DMS53 (cell line): Measurements from ENCODE around the gene OTOF.

ENCODE experiments used
- DNase-seq: peaks from one replicate; lab custom pipeline; 2025; lab: John Stamatoyannopoulos, UW

The OTOF gene

DNA sequence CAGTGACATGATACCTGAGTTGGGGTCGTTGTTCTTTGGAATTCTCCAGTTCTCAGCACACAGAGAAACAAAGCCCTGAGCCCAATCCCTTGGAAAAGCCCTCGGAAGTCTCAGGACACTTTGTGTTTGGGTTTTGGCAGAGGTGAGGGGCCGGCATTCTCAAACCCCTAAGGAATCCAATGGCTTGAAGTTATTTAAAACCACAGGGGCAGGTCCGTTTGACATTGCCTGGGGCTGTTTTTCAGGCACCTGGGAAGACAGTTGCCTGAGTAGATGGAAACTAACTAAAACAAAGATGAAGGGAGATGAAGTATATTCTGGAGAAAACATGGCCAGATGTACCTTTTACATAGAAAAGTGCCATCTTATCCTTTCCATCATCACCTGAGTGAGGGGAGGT is 22.5 kb upstream of the OTOF start:
- DNase-seq, result no peak

DNA sequence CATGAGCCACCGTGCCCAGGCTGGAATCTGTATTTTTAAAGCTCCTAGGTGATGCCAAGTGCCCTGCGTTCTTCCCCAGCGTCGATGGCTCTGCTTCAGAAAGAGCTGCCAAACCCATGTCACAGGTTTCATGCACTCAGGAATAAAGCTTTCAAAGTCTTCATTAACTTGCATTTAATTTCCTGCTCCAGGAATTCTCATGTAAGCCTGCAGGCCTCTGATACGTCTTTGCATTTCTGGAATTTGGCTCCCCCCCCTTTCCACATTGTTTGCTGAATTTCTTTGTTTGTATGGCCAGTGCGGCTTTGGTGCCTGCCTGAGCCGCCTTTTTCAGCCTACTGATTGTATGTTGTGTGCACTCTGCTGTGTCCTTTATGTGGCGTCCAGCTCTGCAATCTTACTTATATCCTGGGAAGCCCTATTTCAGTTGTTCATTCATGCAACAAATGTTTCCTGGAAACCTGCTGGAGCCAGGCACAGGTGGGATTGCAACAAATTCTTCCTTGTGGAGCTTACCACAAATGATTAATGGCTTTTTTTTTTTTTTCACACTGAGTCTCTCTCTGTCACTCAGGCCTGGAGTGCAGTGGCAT is 17.9 kb upstream of the OTOF start:
- no peak for DNase-seq

DNA sequence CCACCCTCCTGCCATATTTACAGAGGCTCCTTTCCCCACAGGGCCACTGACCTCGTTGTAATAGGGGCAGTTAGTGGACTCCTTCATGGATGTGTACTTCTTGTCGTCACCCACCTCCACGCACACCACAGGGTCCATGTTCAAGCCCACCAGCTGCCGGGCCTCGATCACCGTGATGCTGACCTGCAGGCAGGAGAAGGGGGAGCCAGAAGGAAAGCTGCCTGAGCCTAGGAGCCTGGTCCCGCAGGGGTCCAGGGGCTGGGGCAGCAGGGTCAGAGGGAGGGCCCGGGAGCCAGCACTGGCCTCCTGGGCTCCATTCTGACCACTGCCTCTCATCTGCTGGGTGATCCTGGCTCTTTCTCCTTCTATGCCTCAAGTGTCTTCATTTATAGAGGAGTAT is 17.0 kb upstream of the OTOF start:
- DNase-seq, result no peak

DNA sequence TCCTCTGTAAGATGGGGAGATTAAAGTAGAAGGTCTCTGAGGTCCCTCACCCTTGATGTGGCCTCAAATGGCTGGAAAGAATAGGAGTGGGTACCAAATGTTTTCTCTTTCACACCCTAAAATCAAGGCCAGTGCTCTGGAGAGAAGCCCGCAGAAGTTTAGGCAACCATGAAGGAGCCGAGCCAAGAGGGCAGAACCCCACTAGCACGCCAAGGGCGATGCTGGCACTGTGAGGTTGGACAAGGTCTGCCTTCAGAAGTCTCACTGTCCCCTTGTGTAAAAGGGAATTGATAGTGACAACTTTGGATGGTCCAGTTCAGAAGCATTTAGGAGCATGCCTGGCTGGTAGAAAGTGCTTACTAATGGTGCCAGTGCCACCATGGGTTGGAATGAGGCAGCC is 16.3 kb upstream of the OTOF start:
- no peak for DNase-seq

DNA sequence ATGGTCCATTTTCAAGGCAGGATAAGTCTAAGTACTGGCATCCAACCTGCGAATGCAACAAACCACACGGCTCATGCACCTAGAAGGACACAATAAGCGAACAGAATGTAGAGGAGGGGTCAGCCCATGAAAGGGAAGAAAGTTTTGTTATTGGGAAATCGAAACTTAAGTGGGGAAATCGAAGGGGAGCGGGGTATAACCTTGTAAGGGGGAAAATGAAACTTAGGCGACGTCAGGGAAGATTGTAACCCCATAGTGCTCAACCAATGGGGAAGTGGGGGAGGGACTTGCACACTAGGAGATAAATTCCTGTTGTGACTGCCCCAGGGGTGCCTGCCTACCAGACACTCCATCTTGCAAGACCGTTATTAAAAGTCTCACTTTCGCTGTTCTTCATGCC is 15.6 kb upstream of the OTOF start:
- no peak for DNase-seq

DNA sequence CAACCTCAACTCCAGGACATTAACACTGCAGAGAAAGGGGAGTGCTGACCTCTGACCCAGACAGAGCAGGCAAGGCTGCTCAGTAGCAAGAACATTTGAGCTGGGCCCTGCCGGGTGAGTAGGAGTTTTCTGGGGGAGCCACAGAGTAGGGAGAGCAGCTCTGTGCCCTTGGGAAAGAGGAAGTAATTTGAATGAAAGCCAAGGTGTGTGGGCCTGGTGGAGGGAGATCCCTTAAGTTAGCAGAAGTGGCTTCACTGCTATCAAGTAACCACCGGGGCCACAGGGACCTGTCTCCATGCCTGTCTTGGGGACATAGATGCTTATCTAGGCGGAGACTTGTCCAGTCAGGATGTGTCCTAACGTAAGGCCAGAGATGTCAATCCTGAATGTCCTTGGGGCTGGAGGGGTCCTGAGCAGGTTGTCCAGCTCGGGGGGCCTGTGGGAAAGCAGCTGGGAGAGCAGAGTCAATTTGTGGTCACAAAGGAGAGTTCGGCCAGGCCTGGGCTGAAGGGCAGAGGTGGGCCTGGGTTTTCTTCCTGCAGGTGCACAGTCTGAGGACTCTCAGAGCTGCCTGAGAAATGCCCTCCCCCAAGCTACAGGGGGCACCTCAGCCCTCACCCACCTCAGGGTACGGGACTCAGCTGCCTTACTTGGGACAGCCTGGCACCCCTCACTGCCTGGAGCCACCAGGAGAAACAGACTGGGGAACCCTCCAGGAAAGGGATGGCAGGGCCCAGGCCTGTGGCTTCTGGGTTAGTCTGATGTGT is 15.0 kb upstream of the OTOF start:
- DNase-seq, result no peak

DNA sequence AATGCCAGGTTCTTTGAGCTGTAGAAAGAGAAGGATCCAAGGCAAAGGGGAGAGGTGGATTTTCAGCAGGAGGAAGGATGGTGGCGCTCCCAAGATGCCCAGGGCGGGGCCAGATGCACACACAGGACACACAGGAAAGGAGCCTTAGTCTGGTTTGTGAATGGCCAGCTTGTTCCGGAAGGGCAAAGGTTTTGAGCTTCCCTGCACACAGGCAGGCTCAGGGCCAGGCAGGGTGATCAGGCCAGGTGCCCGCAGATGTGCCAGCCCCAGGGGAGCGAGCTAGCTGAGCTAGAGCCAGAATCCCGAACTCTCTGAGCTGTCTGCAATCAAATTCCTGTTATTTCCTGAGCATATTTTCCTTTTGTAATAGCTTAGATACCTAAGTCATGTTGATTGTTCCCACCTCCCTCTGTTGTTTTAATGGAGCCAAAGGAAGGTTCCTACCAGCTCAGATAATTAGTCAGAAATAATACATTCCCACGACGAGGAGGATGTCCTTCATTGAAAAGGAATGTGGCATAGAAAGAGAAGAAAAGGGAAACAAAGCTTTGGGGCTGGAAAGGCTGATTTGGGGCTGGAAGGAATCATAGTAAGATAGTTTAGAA is 13.7 kb upstream of the OTOF start:
- DNase-seq, result no peak

DNA sequence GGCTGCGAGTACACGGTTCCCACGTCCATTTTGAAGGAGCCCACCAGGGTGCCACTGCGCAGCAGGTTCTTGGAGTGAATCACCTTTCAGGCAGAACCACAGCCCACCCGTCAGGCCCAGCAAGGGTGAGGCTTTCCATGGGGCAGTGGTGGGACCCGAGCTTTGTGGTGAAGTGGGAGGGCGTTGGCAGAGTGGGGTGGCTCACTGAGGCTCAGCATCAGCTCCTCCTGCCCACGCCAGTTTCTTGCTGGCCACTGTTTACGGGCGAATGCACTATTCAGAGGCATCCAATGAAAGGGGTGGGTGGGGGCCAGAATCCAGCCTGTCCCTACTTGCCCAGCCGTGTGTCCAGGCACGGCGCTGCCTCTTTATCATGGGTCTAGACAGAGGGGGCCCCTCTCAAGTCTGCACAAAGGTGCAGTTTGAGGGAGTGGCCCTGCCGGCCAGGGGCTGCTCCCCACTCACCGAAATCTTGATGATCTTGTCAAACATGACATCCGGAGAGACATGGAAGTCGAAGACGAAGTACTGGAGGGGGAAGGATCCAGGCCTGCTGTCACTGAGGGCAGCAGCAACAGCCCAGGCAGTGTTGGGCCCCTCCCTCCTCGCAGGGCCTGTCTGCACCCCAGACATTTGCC is 11.4 kb upstream of the OTOF start:
- DNase-seq, result no peak

DNA sequence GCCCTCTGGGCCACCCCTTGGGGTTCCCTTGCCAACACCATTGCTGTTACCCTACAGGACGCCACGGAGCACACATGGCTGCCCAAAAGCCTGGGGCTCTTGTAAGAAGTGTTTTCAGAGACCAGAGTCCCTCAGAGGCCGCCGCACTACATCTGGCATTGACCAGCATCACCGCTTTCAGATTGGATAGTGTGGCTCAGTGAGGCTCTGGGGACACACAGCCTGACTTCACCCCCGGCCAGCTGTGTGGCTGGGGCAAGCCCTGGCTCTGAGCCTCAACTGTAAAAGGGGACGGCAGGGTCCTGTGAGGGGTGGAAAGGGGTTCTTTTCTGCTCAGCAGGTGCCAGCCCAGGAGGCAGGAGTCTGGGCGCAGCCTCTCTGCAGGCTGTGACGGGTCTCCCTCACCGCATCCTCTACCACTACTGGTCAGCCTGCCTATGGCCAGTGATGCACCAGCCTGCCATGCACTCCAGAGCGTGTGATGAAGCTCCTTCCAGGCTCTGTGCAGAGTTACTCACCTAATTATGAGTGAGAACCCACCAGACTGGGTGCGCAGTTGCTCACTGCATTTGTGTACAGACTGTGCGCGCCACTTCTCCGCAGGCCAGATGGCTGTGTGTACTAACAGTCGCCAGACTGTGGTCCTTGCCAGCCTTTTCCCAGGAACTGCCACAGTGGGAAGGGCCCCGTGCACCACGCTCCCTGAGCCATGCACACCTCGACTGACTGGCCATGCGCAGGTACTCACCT is 10.7 kb upstream of the OTOF start:
- no peak for DNase-seq

DNA sequence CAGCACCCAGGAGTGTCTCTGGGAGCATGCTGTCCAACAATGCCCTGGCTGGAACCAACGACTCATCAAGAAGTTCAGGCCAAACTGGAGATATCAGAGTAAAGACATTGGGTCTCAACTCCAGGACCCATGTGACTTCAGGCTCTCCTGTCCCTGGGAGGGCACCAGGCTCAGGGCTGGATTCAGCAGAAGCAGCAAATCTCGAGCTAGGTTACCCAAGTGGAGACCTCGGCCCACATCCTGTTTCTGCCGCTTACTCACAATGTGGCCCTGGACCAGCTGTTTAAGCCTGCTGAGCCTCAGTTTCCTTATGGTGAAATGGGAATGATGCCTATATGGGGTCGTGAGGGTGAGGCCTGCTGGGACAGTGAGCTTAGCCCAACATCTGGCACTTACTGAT is 9.3 kb upstream of the OTOF start:
- DNase-seq, result no peak

DNA sequence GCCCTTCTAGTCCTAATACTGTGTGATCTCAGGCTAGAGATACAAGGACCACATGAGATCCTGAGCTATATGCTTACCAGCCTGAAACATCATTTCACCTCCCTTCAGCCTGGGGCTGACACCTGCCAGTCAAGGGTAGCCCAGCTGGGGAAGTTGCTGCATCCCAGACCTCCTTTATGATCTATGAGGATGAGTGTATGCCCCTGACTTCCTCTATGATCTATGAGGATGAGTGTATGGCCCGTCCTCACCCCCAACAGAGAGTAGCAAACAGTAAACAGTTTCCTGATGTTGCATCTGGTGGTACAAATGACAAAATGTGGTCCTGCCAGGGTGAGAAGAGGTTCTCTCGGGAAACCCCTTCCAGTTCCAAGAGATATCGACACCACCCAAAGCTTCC is 8.9 kb upstream of the OTOF start:
- no peak for DNase-seq

DNA sequence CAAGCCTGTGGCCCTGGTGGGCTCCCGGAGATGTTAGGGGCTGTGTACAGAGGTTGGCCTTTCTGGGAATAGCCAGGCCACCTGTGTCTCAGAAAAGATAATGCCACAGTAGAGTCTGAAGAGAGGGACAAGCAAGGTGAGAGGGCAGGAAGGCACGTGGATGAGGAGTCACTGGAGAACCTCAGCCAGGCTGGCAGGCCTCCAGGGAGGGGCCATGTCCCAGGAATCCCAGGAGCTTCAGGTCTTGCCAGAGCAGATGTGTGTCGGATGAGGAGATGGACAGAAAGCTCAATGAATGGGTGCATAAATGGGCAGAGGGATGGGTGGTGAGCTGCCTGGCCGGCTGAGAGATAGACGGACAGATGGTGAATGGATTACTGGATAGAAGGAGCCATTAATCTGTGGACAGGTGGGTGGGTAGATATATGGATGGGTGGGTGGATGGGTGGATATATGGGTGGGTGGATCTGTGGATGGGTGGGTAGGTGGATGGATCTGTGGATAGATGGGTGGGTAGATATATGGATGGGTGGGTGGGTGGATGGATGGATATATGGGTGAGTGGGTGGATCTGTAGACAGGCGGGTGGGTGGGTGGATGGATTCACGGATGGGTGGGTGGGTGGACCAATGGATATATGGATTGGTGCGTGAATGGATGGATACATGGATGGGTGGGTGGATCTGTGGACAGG is 7.9 kb upstream of the OTOF start:
- no peak for DNase-seq

DNA sequence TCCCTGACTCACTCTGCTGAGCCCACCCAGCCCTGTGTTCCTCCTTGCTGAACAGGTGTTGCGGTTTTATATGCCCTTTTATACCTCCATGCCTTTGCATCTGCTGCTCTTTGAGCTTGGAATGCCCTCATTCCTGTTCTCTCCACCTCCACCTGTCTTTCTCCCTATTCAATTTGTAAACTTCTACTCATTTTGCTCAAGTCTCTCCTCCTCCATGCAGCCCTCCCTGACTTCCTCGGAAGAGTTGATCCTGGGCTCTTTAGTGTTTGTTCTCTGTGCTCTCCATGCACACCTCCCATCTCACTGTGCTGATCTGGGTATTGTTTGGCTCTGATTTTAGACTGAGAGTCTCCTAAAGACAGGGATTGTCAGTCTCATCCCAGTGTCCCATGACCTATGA is 7.2 kb upstream of the OTOF start:
- DNase-seq, result no peak

DNA sequence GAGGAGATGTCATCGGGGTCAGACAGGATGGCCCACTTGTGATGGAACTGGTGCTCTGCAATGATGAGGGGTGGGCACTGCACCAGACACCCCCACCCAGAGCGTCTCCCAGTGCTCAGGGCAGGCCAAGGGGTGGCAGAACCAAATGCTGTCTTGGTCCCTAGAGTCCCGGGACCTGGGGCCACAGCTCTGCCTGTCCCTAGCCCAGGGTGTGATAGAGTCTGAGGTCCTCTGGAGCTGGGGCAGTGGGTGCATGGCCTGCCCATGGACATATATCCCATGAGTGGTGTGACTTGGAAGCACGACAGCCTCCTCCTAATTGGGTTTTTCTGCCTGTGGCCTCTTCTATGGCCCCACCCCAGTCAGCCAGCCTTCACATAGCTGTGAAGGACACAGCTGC is 6.7 kb upstream of the OTOF start:
- DNase-seq, result no peak

DNA sequence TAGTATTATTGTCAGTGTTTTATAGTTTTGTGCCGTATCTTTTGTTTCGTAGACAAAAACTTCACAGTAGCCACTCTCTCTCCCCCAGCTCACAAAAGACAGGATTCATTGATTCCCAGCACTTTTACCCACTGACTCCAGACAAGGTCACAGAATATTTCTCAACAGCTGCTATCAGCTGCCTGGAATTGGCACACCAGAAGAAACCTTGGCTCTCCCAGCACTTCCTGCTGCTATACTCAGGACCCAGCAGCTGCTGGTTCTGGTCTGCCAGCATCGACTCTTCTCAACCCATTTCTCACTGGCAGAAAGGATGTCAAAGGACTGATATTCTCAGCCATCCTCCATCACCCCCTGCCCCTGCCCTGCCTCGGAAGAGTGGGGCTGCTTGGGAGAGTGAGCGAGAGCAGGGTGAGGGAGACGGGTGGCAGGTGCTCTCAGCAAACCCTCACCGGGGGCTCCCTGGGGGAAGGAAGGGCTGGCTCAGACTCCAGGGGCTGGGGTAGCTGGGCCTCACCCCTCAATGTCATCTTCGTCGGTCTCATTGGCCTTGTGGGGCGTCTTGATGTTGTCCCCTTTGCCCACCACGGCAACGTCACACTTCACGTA is 6.1 kb upstream of the OTOF start:
- no peak for DNase-seq

DNA sequence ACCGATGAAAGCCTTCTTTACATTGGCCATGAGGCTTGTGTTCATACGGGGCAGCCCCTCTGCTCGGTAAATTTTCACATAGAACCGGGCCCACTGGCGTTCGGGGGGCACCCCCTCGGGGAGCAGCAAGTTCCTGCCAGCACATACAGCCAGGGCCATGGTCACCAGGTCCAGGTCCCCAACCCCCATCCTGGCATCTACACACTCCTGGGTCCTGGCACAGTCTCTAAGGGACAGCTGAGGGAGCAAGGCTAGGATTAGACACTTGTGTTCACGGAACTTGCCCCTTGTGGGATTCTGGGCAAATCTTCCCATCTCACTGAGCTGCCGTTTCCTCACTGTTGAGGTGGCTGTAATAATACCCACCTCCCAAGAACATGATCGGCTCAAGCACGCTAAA is 5.6 kb upstream of the OTOF start:
- no peak for DNase-seq

DNA sequence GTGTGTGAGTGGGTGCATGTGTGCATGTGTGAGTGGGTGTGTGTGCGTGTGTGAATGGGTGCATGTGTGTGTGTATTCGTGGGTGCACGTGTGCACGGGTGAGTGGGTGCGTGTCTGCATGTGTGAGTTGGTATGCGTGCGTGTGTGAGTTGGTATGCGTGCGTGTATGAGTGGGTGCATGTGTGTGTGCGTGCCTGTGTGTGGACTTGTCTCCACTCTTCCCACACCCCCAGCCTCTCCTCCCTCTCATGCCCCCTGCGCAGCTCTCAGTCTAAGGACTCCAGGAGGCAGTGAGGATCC is 5.1 kb upstream of the OTOF start:
- no peak for DNase-seq

DNA sequence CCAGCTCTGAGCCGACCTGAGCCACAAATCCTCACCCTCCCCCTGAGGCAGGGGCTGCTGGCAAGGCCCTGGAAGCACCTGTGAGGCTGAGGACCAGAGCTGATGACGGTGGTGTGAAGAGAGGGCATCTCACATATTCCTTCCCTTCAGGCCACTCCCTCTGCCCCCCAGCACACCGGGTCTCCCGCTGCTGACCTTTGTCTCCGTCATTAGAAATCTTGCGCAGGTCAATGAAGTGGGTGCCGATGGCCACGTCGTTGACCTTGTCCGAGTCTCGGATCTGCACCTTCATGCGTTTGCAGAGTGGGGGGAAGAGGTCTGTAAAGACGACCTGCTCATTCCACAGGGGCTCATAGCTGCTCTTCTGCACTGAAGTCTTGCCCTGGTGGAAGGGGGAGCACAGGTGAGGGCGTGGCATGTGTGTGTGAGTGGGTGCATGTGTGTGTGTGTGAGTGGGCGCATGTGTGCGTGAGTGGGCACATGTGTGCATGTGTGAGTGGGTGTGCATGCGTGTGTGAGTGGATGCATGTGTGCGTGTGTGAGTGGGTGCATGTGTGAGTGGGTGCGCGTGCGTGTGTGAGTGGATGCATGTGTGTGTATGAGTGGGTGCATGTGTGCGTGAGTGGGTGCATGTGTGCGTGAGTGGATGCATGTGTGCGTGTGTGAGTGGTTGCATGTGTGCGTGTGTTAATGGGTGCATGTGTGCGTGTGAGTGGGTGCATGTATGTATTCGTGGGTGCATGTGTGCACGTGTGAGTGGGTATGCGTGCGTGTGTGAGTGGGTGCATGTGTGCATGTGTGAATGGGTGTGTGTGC is 4.5 kb upstream of the OTOF start:
- no peak for DNase-seq

DNA sequence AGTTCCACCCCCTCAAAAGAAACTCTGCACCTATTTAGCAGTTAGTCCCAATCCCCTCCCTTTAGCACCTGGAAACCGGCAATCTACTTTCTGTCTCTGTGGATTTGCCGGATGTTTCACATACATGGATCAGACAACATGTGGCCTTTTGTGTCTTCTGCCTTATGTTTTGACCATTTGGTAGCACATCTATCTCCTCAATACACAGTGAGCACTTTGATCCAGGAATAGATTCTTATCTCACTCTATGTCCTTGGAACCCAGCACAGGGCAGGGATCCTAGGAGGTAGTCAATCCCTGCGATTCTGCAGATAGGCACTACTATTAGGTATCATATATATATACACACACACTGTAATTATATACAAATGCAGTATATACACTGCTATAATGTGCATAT is 3.8 kb upstream of the OTOF start:
- DNase-seq, result no peak

DNA sequence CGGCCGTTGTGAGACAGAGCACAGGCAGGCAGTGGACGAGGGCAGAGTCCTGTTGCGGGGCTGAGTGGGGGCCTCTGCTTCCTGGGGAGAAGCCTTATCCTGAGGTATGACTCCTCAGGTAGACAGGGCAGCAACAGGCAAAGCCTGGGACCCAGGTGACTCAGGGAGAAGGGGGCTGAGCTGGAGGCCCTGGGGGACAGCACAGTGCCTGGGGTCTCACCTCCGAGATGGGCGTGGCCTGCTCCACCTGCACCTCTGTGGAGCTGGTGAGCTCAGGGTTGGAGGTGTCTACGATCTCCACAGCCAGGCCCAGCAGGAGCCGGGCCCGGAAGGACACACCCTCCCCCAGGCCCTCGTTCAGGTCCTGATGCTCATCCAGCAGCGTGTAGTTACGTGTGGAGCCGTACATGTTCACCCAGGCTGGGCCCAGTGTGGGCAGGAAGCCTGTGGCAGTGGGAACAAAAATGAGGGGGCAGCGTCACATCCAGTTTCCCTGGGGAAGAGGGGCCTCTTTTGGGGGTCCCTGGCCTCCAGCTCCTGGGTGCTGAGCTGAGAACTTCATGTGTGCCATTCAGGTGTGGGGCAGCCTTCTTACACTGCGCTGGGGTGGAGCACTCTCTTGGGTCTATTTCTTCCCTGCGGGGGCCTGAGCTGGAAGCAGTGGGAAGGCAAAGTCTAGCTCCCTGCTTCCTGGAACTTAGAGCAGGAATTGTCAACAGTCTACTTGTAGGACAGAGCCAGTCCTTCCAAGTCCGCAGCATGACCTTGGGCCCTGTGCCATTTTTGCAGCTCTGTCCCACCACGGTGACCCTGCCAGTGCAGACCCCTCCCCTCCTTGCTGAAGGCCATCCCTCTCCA is 2.9 kb upstream of the OTOF start:
- no peak for DNase-seq
